Activated naive CD4-positive, alpha-beta T cell treated with anti-CD3 and anti-CD28 coated beads, Interleukin-2, amount 50 U/mL, for 16 hours (primary cell): ENCODE data around the gene DAPK1.
"Not testable (repeated sequence)": the region's sequence is repeated elsewhere in the genome, so short reads cannot be mapped to it uniquely, and the experiment has no call there.

Experiments
- DNase-seq: peaks from one replicate; pipeline ENCODE4 v3.0.0-alpha.2; 2020

The DAPK1 gene

DNA sequence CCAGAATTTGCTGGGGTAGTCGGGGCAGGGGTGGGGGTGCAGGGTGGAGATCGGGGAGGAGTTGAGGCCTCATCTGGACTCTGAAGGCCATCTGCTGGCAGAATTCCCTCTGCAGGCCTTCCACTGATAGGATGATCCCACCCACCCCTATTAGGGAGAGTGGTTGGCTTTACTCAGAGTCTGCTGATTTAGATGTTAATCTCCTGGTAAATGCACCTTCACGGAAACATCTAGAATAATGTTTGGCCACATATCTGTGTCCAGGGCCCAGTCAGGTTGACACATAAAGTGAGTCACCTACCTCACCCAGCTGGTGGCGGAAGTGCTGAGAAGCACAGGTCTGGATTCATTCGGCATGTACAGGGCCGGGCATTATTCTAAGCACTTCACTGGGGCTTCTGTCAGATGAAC lies 50.0 kb downstream of the DAPK1 start:
- no peak for DNase-seq

DNA sequence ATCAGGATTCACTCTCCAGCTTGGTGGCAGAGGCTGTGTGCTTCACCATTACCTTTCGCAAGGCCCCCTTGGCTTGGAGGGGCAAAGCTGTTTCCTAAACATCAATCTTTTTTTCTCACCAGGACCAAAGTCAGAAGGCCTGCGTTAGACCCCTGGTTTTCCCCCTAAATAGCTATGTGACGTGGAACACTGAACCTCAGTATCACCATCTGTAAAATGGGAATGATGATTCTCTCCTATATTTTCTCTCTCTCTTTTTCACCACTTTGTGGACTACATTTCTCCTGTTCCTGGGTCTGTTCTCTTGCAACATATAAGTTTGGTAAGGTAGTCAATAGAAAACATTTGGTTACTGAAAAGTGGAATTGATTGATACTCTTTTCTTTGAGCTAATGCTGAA lies 50.5 kb downstream of the DAPK1 start:
- no peak for DNase-seq

DNA sequence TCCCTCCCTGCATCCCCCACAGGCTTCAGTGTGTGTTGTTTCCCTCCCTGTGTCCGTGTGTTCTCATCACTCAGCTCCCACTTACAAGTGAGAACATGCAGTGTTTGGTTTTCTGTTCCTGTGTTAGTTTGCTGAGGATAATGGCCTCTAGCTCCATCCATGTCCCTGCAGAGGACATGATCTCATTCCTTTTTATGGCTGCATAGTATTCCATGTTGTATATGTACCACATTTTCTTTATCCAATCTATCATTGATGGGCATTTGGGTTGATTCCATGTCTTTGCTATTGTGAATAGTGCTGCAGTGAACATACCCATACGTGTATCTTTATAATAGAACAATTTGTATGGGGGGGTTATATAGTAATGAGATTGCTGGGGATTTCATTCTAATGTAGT lies 51.4 kb downstream of the DAPK1 start:
- DNase-seq, result not testable (repeated sequence)

DNA sequence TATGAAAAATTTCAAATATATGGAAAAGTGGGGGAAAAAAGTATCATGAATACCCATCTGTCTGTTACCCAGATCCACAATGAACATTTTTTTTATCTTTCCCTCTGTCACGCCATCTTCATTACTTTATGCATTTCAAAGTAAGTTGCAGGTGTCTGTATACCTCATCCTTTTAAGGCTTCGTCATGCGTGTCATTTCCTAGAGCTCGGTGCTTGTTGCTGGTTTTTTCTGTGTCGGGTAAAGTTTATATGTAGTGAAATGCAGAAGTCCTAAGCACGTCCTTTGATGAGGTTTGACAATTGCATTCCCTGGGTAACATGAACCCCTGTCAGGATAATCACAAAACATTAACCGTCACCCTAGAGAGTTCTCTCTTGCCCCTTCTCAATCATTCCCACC lies 52.1 kb downstream of the DAPK1 start:
- no peak for DNase-seq

DNA sequence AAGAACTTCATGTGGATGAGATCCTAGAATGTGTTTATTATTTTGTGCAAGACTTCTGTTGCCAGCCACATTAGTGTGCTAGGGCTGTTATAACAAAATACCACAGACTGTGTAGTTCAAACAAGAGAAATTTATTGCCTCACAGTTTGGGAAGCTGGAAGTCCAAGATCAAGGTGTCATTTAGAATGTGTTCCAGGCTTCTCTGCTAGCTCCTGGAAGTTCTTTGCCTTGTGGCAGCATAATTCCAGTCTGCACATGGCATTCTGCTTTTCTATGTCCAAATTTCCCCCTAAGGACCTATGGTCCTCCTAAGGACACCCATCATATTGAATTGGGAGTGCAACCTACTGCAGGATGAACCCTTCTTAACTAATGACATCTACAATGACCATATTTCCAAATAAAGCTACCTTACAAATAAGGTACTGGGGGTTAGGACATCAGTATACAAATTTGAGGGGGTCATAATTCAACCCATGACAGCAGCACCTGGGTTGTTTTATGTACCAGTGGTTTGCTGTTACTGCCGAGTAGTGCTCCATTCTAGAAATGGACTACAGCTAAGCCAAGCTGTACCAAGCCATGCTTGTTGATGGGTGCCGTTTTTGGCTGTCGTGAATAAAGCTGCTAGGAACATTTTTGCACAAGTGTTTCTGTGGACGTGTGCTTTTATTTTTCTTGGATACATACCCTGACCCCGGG lies 52.7 kb downstream of the DAPK1 start:
- DNase-seq, result no peak

DNA sequence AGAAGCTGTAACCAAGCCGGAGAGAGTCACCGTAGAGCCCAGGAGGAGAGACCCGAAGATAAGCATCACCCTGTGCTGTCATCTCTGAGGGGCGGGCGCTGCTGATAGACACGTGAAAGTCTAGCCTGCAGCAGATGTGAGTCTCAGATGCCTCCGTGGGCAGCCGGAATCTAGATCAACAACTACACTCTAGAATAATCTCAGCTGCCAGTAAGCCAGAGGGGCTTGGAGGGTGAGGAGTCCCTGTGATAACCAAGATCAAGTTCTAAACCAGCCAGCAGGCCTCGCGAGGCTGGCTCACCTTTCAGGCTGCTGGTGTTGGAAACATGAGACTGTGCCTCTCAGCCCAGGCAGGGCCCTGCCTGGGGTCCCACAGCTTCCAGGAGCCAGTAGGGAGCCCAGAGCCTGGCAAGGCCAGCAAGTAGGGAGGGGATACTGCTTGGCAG lies 54.1 kb downstream of the DAPK1 start:
- no peak for DNase-seq

DNA sequence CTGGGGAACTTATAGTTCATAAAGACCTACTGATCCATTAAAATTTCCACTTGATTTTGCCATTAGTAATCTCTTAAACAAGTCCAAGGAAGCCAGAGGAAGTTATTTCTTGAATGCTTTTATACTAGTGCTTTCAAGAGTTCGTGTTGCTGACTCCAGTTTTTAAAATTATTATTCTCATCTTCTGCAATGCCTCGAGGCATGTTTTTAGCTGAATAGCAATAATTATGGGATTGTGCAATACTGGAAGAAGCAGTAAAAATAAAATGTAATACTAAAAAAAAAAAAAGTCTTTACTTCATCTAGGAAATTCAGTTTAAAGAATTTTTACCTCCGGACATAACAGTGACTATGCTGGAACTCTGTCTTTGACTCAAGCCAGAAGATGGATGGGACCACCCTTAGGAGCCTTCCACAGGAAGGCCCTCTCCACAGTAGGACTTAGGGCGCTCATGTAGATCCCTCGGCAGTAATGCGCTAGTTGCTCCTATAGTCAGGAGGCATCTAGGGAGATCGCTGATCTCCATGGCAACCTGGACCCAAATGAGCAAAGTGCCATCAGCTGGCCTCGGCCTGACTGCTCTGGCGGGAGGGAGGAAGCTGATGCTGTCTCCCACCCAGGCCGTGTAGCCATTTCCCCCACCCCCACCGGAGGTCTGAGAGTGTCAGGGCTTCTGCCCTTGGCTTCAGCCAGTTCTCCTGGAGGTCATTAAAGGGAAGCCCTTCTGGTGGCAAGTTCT lies 56.7 kb downstream of the DAPK1 start:
- no peak for DNase-seq

DNA sequence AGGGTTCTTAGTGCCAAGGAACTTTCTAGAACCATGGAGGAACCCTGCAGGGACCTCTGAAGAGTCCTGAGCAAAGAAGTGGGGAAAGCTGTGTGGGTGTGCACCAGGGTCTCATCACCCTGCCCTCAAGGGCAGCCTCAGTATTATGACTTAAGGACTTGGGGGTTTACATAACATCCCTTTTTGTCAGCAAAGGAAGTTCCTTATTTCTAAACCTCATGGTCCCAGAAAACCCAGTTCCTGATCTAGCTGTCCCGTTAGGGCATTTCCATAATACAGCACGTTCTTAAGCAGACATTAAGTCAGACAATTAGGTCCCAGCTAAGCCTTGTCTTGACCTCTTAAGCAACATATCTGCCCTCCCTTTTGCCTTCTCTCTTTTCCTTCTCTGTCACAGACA lies 57.3 kb downstream of the DAPK1 start:
- no peak for DNase-seq

DNA sequence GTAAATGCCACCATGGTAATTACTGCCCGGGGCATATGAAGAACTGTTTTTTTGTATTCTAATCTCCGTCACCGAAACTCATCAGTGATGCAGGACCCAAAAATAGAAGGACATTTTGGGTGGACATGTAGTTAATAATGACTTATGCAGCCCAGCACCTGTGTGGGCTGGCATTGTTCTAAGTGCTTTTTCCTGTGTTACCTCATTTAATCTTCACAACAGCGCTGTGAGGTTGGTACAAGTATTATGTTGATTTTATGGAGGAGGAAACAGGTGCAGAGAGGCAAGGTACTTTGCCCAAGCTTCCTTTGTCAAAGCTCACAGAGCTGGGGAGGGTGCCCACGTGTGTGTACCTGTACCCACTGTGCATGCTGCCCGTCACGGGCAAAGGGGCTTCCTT lies 58.4 kb downstream of the DAPK1 start:
- no peak for DNase-seq

DNA sequence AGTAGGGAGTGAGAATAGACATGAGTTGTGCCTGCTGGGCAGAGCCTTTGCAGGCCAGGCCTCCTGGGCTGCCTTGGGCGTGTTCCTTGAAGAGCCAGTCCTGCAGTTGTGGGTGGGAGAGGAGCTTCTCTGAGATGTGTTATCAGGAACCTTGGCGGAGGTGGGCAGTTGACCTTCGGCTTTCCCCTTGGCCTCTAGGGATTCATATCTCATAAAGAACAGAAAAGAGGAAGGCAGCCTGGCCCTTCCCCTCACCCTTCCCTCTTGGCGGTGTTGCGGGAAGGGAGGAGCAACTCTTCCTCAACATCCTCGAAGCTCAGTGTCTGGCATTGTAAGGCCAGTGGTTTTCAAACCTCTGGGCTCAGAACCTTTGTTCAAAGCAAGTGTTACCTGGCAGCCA lies 59.2 kb downstream of the DAPK1 start:
- no peak for DNase-seq

DNA sequence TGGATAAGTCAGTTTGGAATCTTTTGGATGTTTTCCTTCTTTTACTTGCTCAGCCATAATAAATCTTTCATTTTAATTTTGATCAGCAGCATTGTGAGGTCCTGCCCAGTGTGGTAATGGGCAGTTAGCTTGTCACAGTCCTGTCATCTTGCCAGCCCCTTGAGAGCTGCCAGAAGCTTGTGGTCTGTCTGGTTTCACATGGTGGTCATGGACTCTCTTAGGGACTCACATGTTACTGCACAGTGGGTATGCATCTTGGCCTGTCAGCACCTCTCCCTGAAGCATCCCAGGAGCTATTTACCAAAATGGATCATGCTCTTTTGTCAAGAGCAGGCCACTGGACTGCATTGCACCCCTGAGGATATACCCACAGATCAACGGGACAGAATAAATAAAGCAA lies 60.3 kb downstream of the DAPK1 start:
- DNase-seq, result no peak

DNA sequence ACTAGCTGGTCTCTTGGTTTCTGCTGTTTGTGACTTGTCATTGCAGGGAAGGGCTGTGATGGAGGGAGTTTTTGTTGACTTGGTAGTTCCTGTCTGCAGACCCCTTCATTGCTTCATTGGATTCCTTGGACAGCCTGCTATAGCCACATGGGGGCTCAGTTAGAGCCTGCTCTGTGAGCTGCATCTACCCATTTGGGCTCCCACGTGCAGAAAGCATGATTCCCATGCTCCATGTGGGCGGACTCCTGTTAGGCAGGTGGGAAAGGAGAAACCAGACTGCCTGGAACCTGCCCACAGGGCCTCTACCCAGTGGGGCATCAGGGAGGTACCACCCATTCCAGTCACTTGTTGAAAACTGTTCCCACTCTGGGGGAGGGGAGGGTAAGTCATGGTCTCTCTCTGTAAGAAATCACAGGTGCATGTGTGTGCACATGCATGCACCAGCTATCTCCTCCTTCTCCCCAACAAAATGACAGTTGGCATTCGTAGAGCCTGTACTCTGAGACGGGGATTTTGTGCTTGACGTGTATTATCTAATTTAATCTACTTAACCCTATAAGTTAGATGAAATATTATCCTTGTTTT lies 61.0 kb downstream of the DAPK1 start:
- no peak for DNase-seq

DNA sequence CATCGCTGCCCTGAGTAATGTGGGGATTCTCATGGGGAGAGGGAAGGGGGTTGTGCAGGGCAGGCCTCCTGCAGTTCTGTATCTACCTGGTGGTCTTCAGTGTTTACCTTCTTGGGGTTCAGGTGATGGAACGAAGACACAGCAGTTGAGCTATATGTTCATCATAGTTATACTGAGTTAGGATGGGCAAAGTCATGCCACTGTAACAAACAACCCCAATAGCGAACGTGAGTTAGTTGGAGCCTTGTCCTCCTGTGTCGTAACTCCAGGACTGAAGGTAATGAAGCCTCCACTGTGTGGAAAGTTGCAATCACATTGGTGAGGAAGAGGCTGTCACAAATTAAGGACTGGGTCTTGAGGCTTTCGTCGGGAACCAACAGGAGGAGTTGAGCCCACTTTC lies 64.4 kb downstream of the DAPK1 start:
- DNase-seq, result no peak

DNA sequence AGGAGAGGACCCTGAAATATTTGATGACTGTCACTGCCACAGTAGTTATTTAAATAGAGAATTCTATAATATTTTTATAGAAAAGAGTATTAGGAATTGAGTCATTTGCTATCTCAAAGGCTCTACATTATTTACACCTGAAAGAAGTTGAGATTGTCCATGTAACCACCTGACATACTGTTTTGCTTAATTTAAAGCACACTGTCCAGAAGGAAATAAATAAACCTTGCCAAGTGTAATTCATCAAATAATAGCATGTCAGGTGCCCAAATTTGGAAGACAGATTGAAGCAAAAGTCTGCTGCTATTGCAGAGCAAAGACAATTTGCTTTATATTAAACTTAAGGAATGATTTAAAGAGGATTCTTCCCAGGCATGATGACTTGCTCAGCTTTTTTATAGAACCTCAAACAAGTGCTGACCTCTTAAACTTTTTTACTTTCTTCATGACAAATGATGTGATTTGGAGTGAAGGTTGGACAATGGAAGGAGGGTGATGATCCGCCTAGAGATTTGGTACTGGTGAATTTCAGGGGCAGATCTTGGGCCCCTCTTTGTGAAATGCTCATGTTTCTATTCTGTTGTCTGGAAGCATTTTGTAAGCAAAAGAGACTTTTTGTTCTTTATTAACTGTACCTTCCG lies 65.0 kb downstream of the DAPK1 start:
- DNase-seq, result no peak

DNA sequence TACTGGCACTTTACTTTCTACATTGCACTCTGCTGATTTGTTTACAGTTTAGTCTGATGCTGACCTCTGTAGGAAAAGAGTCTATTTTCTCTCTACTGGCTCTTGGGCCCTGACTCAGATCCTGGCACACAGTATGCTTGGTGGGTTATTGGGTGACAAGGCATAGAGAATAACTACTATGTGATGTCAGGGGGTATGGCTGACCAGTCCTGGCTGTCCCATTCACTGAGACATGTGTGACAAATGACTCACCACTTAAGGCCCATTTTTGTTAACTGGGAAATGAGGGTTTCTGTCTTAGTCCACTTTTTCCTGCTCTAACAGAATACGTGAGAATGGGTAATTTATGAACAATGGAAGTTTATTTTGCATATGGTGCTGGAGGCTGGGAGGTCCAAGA lies 66.4 kb downstream of the DAPK1 start:
- DNase-seq, result no peak

DNA sequence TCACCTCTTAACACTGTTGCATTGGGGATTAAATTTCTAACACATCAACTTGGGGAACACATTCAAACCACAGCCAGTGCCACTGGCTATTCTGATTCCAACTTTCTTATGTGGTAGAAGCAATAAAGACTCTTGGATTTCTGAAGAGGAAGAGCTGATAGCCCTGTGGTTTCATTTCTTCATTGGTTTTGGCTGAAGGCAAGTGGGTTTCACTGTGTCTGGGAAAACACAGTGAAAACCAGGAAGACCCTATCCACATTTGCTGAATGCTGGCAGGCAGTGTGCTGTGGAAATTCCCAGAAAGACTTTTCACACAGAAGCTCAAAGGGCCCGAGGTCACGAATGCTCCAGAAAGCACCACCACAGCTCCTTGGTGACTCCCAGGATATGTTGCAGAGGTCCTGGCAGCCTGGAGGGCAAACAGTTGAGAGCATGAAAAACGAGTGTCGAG lies 67.1 kb downstream of the DAPK1 start:
- no peak for DNase-seq

DNA sequence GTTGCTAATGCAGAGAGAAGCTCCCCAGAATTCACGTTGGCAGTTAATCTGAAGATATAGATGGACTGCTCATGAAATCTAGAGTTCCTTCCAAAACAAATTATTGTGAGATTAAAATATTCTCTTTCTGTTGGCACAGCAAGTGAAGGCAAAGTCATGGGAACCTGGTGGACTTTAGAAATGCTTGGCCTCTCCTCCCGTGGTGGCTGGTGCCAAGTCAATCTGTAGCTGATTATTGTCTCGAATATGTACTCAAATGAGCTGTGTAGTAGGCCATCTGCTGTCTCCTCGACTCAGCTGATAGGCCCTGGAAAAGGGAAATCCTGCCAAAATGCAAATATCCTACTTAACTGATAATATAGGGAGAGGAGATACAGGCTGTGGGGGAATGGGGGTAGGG lies 69.3 kb downstream of the DAPK1 start:
- DNase-seq, result no peak

DNA sequence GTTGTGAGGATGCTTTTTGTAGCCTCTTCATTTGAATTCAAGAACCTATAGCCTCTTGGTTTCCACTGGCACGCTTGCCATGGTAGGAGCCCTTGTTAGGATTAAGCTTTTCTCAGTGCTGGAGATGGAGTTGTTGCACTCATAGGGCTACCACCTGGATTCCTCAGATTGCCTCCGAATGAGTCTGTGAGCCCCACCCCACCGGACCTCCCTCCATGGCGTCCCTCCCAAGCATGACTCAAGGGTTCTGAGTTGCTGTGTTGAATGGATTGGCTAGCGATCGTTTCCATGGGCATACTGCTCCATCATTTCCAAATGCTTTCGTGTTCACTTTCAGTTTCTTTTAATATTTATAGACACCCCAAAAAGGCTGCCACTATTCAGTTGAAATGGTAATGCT lies 69.9 kb downstream of the DAPK1 start:
- no peak for DNase-seq

DNA sequence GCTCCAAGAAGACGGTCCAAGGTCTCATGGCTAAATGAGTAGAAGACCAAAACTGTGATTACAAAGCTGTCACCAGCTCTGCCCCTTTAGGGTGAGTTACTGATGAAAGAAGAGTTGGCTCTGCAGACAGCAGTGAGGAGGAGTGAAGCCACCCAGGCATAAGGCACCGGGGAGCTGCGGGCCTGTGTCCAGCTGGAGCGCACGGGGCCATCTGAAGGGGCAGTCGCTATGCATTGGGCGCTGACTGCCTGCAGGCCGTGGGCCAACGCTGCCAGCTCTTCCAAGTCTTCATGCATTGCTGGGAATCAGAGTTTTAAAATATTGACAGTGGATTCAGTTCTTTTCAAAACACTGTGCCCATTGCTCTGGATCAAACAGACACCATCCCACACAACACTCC lies 70.3 kb downstream of the DAPK1 start:
- DNase-seq, result no peak

DNA sequence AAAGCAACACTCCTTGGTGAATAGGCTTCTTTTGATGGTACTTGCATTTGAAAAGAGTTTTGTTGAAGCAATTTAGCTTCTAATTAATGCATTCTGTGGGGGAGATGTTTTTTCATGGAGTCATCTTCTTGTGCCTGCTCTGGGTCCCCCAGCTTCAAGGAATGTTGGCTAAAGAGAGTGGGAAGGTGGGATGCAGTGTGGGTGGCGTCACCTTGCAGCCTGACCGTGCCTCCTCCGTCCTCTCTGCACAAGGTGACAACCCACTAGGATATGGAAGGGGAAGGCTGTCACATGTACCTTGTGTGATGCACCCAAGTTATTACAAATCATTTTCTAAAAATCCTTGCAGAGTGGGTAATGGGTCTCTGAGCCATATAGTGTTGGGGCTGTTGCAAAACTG lies 70.7 kb downstream of the DAPK1 start:
- DNase-seq, result no peak

DNA sequence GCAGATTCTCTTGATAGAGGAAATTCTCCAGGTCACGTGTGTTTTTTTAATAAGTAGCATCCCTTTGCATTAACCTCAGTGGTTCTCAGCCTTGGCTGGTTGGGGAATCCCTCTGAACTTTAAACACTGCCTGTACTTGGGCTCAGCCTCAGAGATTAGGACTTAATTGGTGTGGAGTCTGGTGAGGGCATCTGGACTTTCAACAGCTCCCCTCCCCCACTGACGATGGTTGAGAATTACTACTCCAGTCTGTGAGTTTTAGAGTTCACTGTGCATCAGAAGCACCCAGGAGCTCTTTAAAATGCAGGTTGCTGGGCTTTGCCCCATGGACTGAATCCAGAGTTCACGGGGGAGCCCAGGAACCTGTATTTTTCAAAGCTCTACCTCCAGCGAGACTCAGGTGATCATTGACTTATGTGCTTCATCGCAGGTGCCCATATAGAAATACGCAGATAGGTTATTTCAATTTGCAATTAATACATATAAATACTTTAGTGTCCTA lies 71.4 kb downstream of the DAPK1 start:
- no peak for DNase-seq

DNA sequence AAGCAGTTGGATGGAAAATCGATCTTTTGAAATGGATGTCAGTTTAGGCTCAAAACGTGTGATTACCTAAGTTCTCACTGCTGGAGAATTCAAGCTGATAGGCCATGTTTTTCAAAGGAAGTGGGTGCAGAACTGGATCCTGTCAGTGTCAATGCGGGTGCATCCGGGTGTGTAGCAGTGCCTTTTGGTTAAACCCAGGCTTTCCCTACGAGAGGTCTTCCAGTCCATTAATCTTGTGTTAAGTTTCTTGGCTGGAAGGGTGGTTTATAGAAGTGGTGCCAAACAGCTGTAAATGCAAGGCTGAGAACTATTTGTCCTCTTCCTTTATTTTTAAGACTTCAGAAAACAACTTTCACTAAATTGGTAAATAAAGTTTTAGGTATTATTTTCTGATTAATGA lies 71.9 kb downstream of the DAPK1 start:
- DNase-seq, result no peak
